Thyroid gland (tissue), 4 donors: ENCODE results near the gene TGFB3.

Experiments
- CTCF ChIP-seq, 6 experiments: fragments of 200-600 bp in 3 of 6; fragments of 450-650 bp in 3 of 6; sonication (generic) in 3 of 6; IDR thresholded peaks; one replicate each; pipeline ENCODE4 v1.5.1; 2016 to 2019; ENCODE audit warnings: antibody characterized with exemption in 6 of 6, mild to moderate bottlenecking in 2 of 6, inconsistent platforms in 1 of 6, moderate library complexity in 1 of 6
- POLR2A ChIP-seq, 2 donors: fragments of 450-650 bp; IDR thresholded peaks; one replicate each; pipeline ENCODE4 v1.6.1; 2017; ENCODE audit warnings: antibody characterized with exemption in 2 of 2, mild to moderate bottlenecking in 2 of 2, moderate library complexity in 1 of 2

DNA sequence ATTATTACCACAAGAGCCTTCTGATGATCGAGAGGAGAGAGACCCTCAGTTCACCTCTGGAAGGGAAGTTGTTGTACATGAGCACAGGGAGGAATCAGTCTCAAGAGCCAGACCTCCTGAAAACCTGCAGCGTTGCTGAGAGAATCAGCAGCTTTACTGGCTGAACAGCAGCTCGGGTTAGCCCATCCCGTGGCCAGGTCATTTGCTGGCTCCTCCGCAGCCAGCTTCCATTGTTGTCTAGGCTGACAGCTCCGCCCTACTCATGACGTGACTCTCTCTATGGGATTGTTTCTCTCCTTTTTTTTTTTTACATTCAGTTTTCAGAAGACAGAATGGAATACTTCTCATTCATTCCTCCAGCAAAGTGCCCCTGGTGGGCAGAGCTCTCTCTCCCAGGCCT is 69.9 kb downstream of the TGFB3 start:
- no peak for TF ChIP-seq POLR2A (IDR thresholded peaks at IDR 0.05)
- no peak for TF ChIP-seq CTCF (IDR thresholded peaks at IDR 0.05)
